ENCODE data around the gene PDCD6IP. TPM values are rescaled to one million over a fixed set of nuclear protein-coding genes. Genes with fewer than 3 reads are reported as not detected.
"Not testable (repeated sequence)": the region's sequence is repeated elsewhere in the genome, so short reads cannot be mapped to it uniquely, and the experiment has no call there.

Gene PDCD6IP
- total RNA-seq, 1 donor from 2014 or later = 184 TPM

- intact Hi-C loops (cut with micrococcal nuclease) = no loop called here
Observed at GRCh38 chr3:33791477-33792166, 6.8 kb upstream of the PDCD6IP start.

- intact Hi-C loops (cut with micrococcal nuclease) = no loop called here
Observed at GRCh38 chr3:33792167-33792892, 6.1 kb upstream of the PDCD6IP start.

- intact Hi-C loops (cut with micrococcal nuclease) = loop anchor here (2.0 kb wide), 1 partner anchor 848 kb away; no protein-coding TSS in a partner anchor
Observed at GRCh38 chr3:33795131-33795530, 3.3 kb upstream of the PDCD6IP start.

GRCh38 chr3:33795856-33796536 is 2.4 kb upstream of the PDCD6IP start:
- intact Hi-C loops (cut with micrococcal nuclease) = loop anchor here (2.0 kb wide), 1 partner anchor 849 kb away; no protein-coding TSS in a partner anchor

- intact Hi-C loops (cut with micrococcal nuclease) = loop anchor here (1.0 to 2.0 kb wide), 6 partner anchors 80 to 1295 kb away; partner anchors contain the start of genes CLASP2, CMTM6, CNOT10 and DYNC1LI1
Observed at GRCh38 chr3:33798113-33798417, 365 bp upstream of the PDCD6IP start.

GRCh38 chr3:33799202-33799551 is 747 bp downstream of the PDCD6IP start:
- intact Hi-C loops (cut with micrococcal nuclease) = loop anchor here (2.0 kb wide), 2 partner anchors 1228 to 1296 kb away; partner anchors contain the start of genes CMTM6 and DYNC1LI1

- intact Hi-C loops (cut with micrococcal nuclease) = no loop called here
Observed at GRCh38 chr3:33803252-33803651, 4.8 kb downstream of the PDCD6IP start.

- intact Hi-C loops (cut with micrococcal nuclease) = no loop called here
Observed at GRCh38 chr3:33803894-33804526, 5.6 kb downstream of the PDCD6IP start.

- intact Hi-C loops (cut with micrococcal nuclease) = no loop called here
Observed at GRCh38 chr3:33807191-33807590, 8.8 kb downstream of the PDCD6IP start.

GRCh38 chr3:33808559-33808958 is 10.1 kb downstream of the PDCD6IP start:
- intact Hi-C loops (cut with micrococcal nuclease) = no loop called here

- intact Hi-C loops (cut with micrococcal nuclease) = no loop called here
Observed at GRCh38 chr3:33810545-33810944, 12.1 kb downstream of the PDCD6IP start.

GRCh38 chr3:33821989-33822388 is 23.6 kb downstream of the PDCD6IP start:
- intact Hi-C loops (cut with micrococcal nuclease) = no loop called here

GRCh38 chr3:33823821-33824220 is 25.4 kb downstream of the PDCD6IP start:
- intact Hi-C loops (cut with micrococcal nuclease) = no loop called here

- intact Hi-C loops (cut with micrococcal nuclease) = no loop called here
Observed at GRCh38 chr3:33825111-33825510, 26.7 kb downstream of the PDCD6IP start.

- intact Hi-C loops (cut with micrococcal nuclease) = no loop called here
Observed at GRCh38 chr3:33826206-33826605, 27.8 kb downstream of the PDCD6IP start.

- intact Hi-C loops (cut with micrococcal nuclease) = no loop called here
Observed at GRCh38 chr3:33826688-33827087, 28.3 kb downstream of the PDCD6IP start.

- intact Hi-C loops (cut with micrococcal nuclease) = no loop called here
Observed at GRCh38 chr3:33829720-33830119, 31.3 kb downstream of the PDCD6IP start.

GRCh38 chr3:33831053-33831452 is 32.6 kb downstream of the PDCD6IP start:
- intact Hi-C loops (cut with micrococcal nuclease) = no loop called here

GRCh38 chr3:33833408-33834095 is 35.1 kb downstream of the PDCD6IP start:
- intact Hi-C loops (cut with micrococcal nuclease) = no loop called here

GRCh38 chr3:33834096-33834453 is 35.6 kb downstream of the PDCD6IP start:
- intact Hi-C loops (cut with micrococcal nuclease) = no loop called here

GRCh38 chr3:33837182-33837581 is 38.8 kb downstream of the PDCD6IP start:
- intact Hi-C loops (cut with micrococcal nuclease) = not testable (repeated sequence)

All from T-helper 1 cell treated with Interleukin-12 subunit alpha and Interleukin-12 subunit beta and Interleukin-4 antibody, amounts not matched to agents 30 ng/mL and 1 ng/mL, for 36 hours (primary cell).